Stimulated activated CD8-positive, alpha-beta memory T cell treated with anti-CD3 and anti-CD28 coated beads, Interleukin-12 subunit alpha, Interleukin-12 subunit beta, amount 100 ng/mL, for 24 hours (primary cell): ENCODE results near the gene MRPL9.

ENCODE experiments used
- DNase-seq: peaks from one replicate; pipeline ENCODE4 v3.0.0-alpha.2; 2020; ENCODE audit errors: extremely low read depth

The MRPL9 gene

GRCh38 chr1:151762941-151763921, at the start of gene MRPL9:
MRPL9 (minus strand) TSS chr1:151763496; CDS start chr1:151763479, 17 bp downstream.
- peak; percentile 68 for DNase-seq

- DNase-seq, result no peak
Observed at GRCh38 chr1:151811181-151811580, 47.9 kb upstream of the MRPL9 start.

- no peak for DNase-seq
Observed at GRCh38 chr1:151809985-151810556, 46.8 kb upstream of the MRPL9 start.

GRCh38 chr1:151809290-151809984, 46.1 kb upstream of the MRPL9 start:
- DNase-seq, result no peak

GRCh38 chr1:151807766-151808165, 44.5 kb upstream of the MRPL9 start:
- DNase-seq, result no peak

GRCh38 chr1:151807131-151807530, 43.8 kb upstream of the MRPL9 start:
- no peak for DNase-seq

- DNase-seq, result no peak
Observed at GRCh38 chr1:151806170-151806569, 42.9 kb upstream of the MRPL9 start.

- no peak for DNase-seq
Observed at GRCh38 chr1:151805066-151805820, 41.9 kb upstream of the MRPL9 start, which contains the start of gene LINGO4. LINGO4 (minus strand) TSS chr1:151805419; CDS start chr1:151802704, 2,715 bp downstream.

- DNase-seq, result no peak
Observed at GRCh38 chr1:151803915-151804314, 40.6 kb upstream of the MRPL9 start.

GRCh38 chr1:151803164-151803563, 39.9 kb upstream of the MRPL9 start:
- DNase-seq, result no peak

GRCh38 chr1:151802372-151802771, 39.1 kb upstream of the MRPL9 start:
- DNase-seq, result no peak

GRCh38 chr1:151801846-151802245, 38.5 kb upstream of the MRPL9 start:
- DNase-seq, result no peak

- no peak for DNase-seq
Observed at GRCh38 chr1:151801310-151801820, 38.1 kb upstream of the MRPL9 start.

- no peak for DNase-seq
Observed at GRCh38 chr1:151800830-151801229, 37.5 kb upstream of the MRPL9 start.

- DNase-seq, result no peak
Observed at GRCh38 chr1:151799179-151800022, 36.1 kb upstream of the MRPL9 start.

- DNase-seq, result no peak
Observed at GRCh38 chr1:151798571-151798970, 35.3 kb upstream of the MRPL9 start.

- DNase-seq, result no peak
Observed at GRCh38 chr1:151790940-151791651, 27.8 kb upstream of the MRPL9 start.

- DNase-seq, result peak; percentile 98
Observed at GRCh38 chr1:151790071-151790939, 27.0 kb upstream of the MRPL9 start, which contains the start of gene TDRKH. TDRKH (minus strand) TSS chr1:151790500; CDS start chr1:151783022, 7,478 bp downstream.

- DNase-seq, result no peak
Observed at GRCh38 chr1:151787689-151788088, 24.4 kb upstream of the MRPL9 start.
